Measurements from ENCODE around the gene NPY1R.

The NPY1R gene

GRCh38 chr4:163330916-163331628 lies 1.3 kb downstream of the NPY1R start:
- no peaks in the 10 kb centered on the region for H3K27me3 ChIP-seq (ENCODE audit: insufficient read depth, low read length)
- no peak overlapping the region for H3K4me3 ChIP-seq (ENCODE audit: low read depth, low read length, poor library complexity, severe bottlenecking)

GRCh38 chr4:163317110-163317509 lies 15.3 kb downstream of the NPY1R start:
- TF ChIP-seq EZH2 (IDR thresholded peaks at IDR 0.05; ENCODE audit: borderline replicate concordance, low read length), result no peak
- TF ChIP-seq CTCF (IDR thresholded peaks at IDR 0.05; ENCODE audit: low read length), result no peak
- no peak overlapping the region for H3K4me3 ChIP-seq (ENCODE audit: low read depth, low read length, poor library complexity, severe bottlenecking)
- H3K4me2 ChIP-seq (ENCODE audit: low read length), result no peak overlapping the region
- no peaks in the 10 kb centered on the region for H3F3A ChIP-seq (ENCODE audit: insufficient read depth, low read length)
- H3K4me1 ChIP-seq (ENCODE audit: insufficient read depth, low read length, severe bottlenecking), result no peaks in the 10 kb centered on the region
- H3K9me3 ChIP-seq (ENCODE audit: low read length), result no peaks in the 10 kb centered on the region
- H3K9me2 ChIP-seq (ENCODE audit: low read depth, low read length), result no peaks in the 10 kb centered on the region
- H2AFZ ChIP-seq (ENCODE audit: low read length), result no peak overlapping the region
- no peak overlapping the region for H3K9ac ChIP-seq (ENCODE audit: low read length)
- H3K27ac ChIP-seq (ENCODE audit: low read depth, low read length, poor library complexity, severe bottlenecking), result no peak overlapping the region
- no peaks in the 10 kb centered on the region for H3K27me3 ChIP-seq (ENCODE audit: insufficient read depth, low read length)
- no peaks in the 10 kb centered on the region for H4K20me1 ChIP-seq (ENCODE audit: insufficient read depth, low read length)
- H3K79me2 ChIP-seq (ENCODE audit: insufficient read depth, low read length), result no peaks in the 10 kb centered on the region
- H3K36me3 ChIP-seq (ENCODE audit: insufficient read depth, low read length), result no peaks in the 10 kb centered on the region

More at GRCh38 chr4:163330916-163331628, 1.3 kb downstream of the NPY1R start:
- Histone ChIP-seq H3K4me1 (ENCODE audit: insufficient read depth, low read length, severe bottlenecking) (no peaks in the 10 kb centered on the region), H3K79me2 (ENCODE audit: insufficient read depth, low read length) (no peaks in the 10 kb centered on the region), H3K27ac (ENCODE audit: low read depth, low read length, poor library complexity, severe bottlenecking) (no peak overlapping the region), H3K9me3 (ENCODE audit: low read length) (no peaks in the 10 kb centered on the region), H3F3A (ENCODE audit: insufficient read depth, low read length) (no peaks in the 10 kb centered on the region), H3K36me3 (ENCODE audit: insufficient read depth, low read length) (no peaks in the 10 kb centered on the region), H3K9ac (ENCODE audit: low read length) (no peak overlapping the region), H2AFZ (ENCODE audit: low read length) (no peak overlapping the region), H3K9me2 (ENCODE audit: low read depth, low read length) (no peaks in the 10 kb centered on the region), H4K20me1 (ENCODE audit: insufficient read depth, low read length) (no peaks in the 10 kb centered on the region), H3K4me2 (ENCODE audit: low read length) (no peak overlapping the region)
- TF ChIP-seq EZH2 (IDR thresholded peaks at IDR 0.05; ENCODE audit: borderline replicate concordance, low read length) (no peak), CTCF (IDR thresholded peaks at IDR 0.05; ENCODE audit: low read length) (no peak)

GRCh38 chr4:163309466-163309865 lies 22.9 kb downstream of the NPY1R start:
- TF ChIP-seq EZH2 (IDR thresholded peaks at IDR 0.05; ENCODE audit: borderline replicate concordance, low read length) (no peak), CTCF (IDR thresholded peaks at IDR 0.05; ENCODE audit: low read length) (no peak)
- no peaks in the 10 kb centered on the region for H3K79me2 ChIP-seq (ENCODE audit: insufficient read depth, low read length)
- H3K27ac ChIP-seq (ENCODE audit: low read depth, low read length, poor library complexity, severe bottlenecking), result no peak overlapping the region
- no peak overlapping the region for H3K9ac ChIP-seq (ENCODE audit: low read length)
- no peaks in the 10 kb centered on the region for H3K9me3 ChIP-seq (ENCODE audit: low read length)
- no peaks in the 10 kb centered on the region for H4K20me1 ChIP-seq (ENCODE audit: insufficient read depth, low read length)
- no peak overlapping the region for H3K4me3 ChIP-seq (ENCODE audit: low read depth, low read length, poor library complexity, severe bottlenecking)
- no peak overlapping the region for H2AFZ ChIP-seq (ENCODE audit: low read length)
- no peaks in the 10 kb centered on the region for H3K36me3 ChIP-seq (ENCODE audit: insufficient read depth, low read length)
- no peaks in the 10 kb centered on the region for H3K27me3 ChIP-seq (ENCODE audit: insufficient read depth, low read length)
- H3K4me2 ChIP-seq (ENCODE audit: low read length), result no peak overlapping the region
- no peaks in the 10 kb centered on the region for H3K9me2 ChIP-seq (ENCODE audit: low read depth, low read length)
- H3K4me1 ChIP-seq (ENCODE audit: insufficient read depth, low read length, severe bottlenecking), result no peaks in the 10 kb centered on the region
- no peaks in the 10 kb centered on the region for H3F3A ChIP-seq (ENCODE audit: insufficient read depth, low read length)

Data from OCI-LY1 (cell line).